LHCN-M2 (cell line): ENCODE results near the gene SEH1L. TPM values are rescaled to one million over a fixed set of nuclear protein-coding genes. Genes with fewer than 3 reads are reported as not detected.

Experiments used
- DNase-seq: peaks from one replicate; pipeline ENCODE4 v3.0.0-alpha.2; 2012; ENCODE audit warnings: low read depth
- total RNA-seq: library from RNA; depleted of rRNA; stranded (reverse); fragments of >200 nt; gene quantifications from 2 replicates; pipeline ENCODE4 v1.2.3, GENCODE V29; 2014; rRNA removed

Gene SEH1L
- total RNA-seq, 1 experiment from 2014 or later, result 36.3 TPM

- peak; percentile 27 for DNase-seq
Measured at GRCh38 chr18:13035249-13035914, 87.6 kb downstream of the SEH1L start.

DNA sequence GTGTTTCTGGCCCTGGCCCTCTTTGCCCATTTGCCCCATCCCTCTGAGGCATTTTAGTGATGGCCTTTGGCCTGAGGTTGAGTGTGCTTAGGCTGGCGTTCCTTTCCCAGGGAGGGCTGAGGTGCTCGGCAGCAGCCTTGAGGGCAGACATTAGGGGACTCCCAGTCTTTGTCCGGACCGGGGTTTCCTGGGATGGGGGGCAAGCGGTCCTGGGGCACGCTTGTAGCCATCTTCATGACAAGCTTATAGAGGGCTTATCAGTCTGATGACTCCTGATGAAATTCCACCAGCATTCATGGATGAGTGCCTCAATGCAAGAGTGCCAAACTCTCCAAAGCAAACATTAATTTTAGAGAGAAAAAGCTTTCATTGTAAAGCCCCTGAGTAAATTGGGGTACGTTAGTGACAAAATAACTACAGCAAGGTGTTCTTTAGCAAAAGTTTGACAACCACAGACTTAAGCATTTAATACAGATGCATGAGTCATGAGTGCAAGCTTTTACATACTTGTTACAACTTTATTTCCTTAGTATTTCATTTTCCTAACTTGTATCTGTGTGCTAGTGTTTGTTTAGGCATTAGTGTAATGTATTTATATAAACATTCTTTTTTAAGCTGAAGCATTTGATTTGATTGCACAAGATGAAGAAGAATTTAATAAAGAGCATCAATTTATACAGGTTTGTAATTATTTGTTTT, 89.0 kb downstream of the SEH1L start:
- peak; percentile 24 for DNase-seq

Other genes starting within 250 kb of the SEH1L start
- gene CEP76, start 245.3 kb upstream of the SEH1L start, total RNA-seq, result 12.9 and 13.8 TPM in 2 replicates
- gene PSMG2, start 245.0 kb upstream of the SEH1L start, total RNA-seq, result 92.8 and 95.2 TPM in 2 replicates
- gene PTPN2, start 63.8 kb upstream of the SEH1L start, total RNA-seq, result 36.5 and 40.2 TPM in 2 replicates
- gene CEP192, start 43.4 kb downstream of the SEH1L start, total RNA-seq, result 25.1 and 30.8 TPM in 2 replicates